ENCODE measurements around the gene TOR4A.

TOR4A gene

DNA sequence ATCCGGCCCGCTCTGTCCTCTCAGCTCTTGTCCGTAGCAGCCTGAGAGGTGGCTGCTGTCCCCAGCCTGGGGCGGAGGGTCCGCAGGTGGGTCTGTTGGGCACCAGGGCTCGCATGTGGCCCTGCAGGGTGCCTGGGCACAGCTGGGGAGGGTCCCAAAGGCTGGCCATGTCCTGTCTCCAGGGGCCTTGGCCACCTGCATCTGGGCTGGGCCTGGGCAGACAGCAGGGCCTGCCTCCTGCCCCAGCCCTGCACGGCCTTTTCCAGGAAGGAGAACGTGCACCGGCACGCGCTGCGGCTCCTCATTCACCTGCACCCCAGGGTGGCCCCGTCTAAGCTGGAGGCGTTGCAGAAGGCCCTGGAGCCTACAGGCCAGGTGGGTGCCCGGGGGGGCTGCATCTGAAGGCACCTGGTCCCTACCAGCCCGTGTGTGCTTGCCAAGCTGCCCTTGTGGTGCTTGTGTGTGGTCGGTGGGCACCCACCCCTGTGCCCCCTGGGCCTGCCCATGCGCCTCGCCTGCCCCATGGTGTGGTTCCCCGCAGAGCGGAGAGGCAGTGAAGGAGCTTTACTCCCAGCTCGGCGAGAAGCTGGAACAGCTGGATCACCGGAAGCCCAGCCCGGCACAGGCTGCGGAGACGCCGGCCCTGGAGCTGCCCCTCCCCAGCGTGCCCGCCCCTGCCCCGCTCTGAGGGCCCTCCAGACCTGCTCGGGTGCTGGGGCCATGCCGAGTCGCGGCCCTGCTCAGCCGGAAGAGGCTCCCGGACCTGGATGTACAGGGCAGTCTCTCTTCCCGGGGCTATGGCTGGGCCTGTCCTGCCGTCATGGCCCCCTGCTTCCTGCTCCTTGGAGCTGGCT, 5.1 kb upstream of the TOR4A start:
- DNase-seq (ENCODE audit: low spot score), result no peak

DNA sequence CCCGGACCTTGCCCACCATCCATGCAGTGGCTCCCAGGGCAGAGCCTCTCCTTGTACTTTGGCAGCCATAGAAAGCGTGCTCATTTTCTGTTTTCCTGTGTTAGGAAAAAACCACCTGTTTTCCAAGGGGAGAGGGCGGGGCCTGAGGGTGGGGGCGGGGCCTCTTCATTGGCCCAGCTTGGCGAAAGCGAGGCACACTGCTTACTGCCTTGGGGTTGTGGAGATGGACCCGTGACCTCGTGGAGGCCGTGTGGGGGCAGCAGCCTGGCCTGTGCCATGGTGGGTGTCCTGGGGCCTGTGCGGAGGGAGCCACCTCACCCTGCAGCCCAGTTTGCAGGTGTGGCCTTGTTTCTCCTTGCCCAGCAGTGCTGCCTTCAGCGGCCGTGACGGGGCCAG, 4.4 kb upstream of the TOR4A start:
- DNase-seq (ENCODE audit: low spot score), result no peak

GRCh38 chr9:137273611-137274320, 3.8 kb upstream of the TOR4A start:
- DNase-seq (ENCODE audit: low spot score), result no peak

- DNase-seq (ENCODE audit: low spot score), result no peak
Measured at GRCh38 chr9:137275203-137275587, 2.3 kb upstream of the TOR4A start.

GRCh38 chr9:137275588-137276472, 1.7 kb upstream of the TOR4A start:
- no peak for DNase-seq (ENCODE audit: low spot score)

DNA sequence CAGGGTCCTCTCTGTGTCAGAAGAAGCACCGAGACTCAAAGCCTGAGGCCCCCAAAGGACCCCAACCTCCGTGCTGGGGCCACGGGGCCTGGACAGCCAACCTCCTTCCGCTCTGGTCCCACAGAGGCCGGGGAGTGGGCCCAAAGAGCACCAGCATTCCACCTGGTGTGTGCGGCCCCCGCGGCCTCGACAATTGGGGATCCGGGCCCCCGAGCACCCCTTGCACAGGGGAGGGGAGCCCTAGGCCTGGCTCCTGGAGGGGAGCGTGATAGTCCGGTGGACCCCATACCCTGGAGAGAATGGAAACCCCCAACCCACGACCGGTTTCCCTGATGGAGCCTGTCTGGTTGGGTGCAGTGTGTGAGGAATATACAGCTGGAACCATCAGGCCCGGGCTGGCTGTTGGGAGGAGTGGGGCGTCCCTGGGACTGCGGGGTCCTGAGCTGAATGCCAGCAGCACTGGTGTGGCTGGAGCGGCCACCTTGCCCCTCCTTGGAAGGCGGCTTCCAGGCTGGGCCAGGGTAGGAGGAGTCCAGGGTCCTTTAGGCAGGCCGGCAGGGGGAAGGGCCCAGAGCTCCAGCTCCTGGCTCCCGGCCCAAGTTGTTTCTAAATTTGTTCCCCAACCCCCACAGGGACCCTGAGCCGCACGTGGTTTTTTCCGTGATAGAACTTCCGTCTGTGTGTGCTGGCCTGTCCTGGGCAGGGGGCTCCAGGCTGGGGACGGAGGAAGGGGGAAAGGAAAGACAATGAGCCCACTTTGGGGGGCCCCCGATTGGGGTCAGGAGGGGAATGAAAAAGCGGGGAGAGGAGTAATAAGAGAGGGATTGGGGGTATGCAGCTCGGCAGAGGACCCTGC, 825 bp upstream of the TOR4A start:
- no peak for DNase-seq (ENCODE audit: low spot score)

DNA sequence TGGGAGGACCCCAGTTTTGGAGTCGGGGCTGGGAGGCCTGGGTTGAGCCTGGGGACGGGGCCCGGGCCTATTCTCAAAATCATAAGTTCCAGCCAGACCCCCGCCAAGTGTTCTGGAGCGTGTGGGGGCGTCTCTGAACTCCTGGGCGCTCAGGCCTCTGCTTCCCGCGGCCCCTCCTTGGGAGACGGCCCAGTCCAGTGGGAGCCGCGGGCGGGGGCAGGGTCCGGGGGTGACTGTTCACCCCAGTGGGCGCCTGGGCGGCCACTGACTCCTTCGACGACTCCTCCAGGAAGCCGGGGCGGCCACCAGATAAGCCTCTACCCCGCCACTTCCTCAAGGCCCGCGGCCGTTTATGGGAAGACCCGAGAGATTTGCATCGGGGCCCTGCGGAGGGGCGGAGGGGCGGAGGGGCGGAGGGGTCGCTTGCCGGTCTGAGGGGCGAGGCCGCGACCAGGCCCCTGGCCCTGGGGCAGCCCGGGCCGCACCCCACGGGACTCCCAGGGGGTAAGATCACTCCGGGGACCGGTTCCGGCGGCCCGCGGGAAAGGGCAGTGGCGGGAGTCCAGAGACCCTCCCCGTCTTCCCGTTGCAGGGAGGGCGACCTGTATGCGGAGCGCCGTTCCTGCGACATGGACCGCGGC, 655 bp downstream of the TOR4A start:
- no peak for DNase-seq (ENCODE audit: low spot score)

DNA sequence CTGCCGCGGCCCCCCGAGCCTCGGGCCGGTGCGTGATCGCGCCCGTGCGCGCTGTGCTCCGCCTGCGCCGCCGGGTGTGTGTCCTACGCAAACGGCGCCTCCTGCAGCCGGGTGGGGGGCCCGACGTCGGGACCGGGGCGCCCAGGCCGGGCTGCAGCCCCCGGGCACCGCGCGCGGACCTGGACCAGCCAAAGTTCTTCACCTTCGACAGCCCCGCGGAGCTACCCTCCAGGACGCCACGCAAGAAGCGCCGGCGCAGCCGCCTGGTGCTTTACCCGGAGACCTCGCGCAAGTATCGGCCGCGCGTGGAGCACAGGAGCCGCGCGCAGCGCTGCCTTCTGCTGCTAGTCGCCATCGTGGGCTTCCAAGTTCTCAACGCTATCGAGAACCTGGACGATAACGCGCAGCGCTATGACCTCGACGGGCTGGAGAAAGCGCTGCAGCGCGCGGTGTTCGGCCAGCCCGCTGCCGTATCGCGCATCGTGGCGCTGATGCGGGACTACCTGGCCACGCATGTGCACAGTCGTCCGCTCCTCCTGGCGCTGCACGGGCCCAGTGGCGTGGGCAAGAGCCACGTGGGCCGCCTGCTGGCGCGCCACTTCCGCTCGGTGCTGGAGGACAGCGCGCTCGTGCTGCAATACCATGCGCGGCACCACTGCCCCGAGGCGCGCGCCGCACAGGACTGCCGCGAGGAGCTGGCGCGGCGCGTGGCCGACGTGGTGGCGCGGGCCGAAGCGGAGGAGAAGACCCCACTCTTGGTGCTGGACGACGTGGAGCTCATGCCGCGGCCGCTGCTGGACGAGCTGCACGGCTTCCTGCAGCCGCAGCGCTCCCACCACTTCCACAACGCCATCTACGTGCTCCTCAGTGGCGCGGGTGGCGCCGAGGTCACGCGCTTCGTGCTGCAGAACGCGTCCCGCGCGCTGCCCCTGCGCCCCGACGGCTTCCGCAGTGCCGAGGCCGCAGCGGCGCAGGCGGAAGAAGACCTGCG, 1.5 kb downstream of the TOR4A start:
- DNase-seq (ENCODE audit: low spot score), result no peak

GRCh38 chr9:137279741-137280473, 2.4 kb downstream of the TOR4A start:
- no peak for DNase-seq (ENCODE audit: low spot score)

- DNase-seq (ENCODE audit: low spot score), result no peak
Measured at GRCh38 chr9:137280474-137281344, 3.2 kb downstream of the TOR4A start.

- no peak for DNase-seq (ENCODE audit: low spot score)
Measured at GRCh38 chr9:137281345-137282116, 4.0 kb downstream of the TOR4A start.

GRCh38 chr9:137286975-137287383, 9.5 kb downstream of the TOR4A start:
- DNase-seq (ENCODE audit: low spot score), result no peak

DNA sequence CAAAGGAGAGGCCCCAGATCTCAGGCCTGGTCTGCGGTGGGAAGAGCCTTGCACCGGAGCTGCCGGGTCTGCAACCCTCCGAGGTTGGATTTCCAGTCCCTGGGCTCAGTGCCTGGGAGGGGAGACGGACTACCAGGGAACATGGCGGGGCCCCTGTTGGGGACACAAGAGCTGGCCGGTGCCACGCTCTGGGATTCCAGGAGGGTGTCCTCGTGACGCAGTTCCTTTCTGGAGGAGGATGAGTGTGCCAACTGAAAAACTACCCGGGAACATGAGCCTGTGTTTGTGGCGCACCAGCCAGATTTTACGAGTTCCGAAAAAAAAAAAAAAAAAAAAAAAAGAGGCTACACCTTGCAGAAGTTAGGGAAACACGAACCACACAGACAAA, 15.6 kb downstream of the TOR4A start:
- no peak for DNase-seq (ENCODE audit: low spot score)

- DNase-seq (ENCODE audit: low spot score), result no peak
Measured at GRCh38 chr9:137293482-137294090, 16.1 kb downstream of the TOR4A start.

DNA sequence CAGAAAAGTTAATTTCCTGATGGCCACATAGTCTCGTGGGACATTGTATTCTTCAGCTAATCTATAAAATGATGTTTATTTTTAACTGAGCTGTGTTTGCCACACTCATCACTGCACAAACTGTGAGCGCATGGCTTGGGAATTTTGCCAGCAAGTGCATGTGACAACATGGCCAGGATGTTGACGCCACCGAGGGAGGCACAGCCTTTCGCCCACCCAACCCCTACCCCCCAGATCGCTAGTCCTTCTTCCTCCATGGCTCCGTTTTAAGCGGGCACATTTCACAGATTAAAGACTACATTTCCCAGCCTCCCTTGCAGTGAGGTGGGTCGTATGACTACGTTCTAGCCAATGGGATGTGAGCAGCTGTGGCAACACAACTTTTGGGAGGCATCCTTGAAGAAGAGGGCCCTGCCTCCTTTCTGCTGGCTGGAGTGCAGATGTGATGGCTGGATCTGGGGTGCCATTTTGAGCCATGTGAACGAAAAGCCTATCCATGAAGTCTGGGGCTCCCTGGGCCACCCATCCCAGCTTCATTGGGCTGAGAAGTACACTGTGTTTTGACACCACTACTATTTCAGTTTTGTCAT, 16.7 kb downstream of the TOR4A start:
- DNase-seq (ENCODE audit: low spot score), result no peak

GRCh38 chr9:137294681-137295237, 17.2 kb downstream of the TOR4A start:
- no peak for DNase-seq (ENCODE audit: low spot score)
